ENCODE results near the gene EFNA5.
"Not testable (repeated sequence)": the region's sequence is repeated elsewhere in the genome, so short reads cannot be mapped to it uniquely, and the experiment has no call there.

Gene EFNA5

GRCh38 chr5:107514305-107514704 lies 156.4 kb downstream of the EFNA5 start:
- no peak for DNase-seq

- DNase-seq, result no peak
Observed at GRCh38 chr5:107513337-107514085, 157.2 kb downstream of the EFNA5 start.

GRCh38 chr5:107512029-107512428 lies 158.7 kb downstream of the EFNA5 start:
- DNase-seq, result no peak

- no peak for DNase-seq
Observed at GRCh38 chr5:107510125-107510524, 160.6 kb downstream of the EFNA5 start.

- DNase-seq, result no peak
Observed at GRCh38 chr5:107508097-107508496, 162.6 kb downstream of the EFNA5 start.

GRCh38 chr5:107505763-107506534 lies 164.8 kb downstream of the EFNA5 start:
- DNase-seq, result no peak

GRCh38 chr5:107504424-107504823 lies 166.3 kb downstream of the EFNA5 start:
- no peak for DNase-seq

- no peak for DNase-seq
Observed at GRCh38 chr5:107502676-107503060, 168.1 kb downstream of the EFNA5 start.

GRCh38 chr5:107501965-107502675 lies 168.6 kb downstream of the EFNA5 start:
- no peak for DNase-seq

- no peak for DNase-seq
Observed at GRCh38 chr5:107500840-107501239, 169.9 kb downstream of the EFNA5 start.

GRCh38 chr5:107500347-107500746 lies 170.4 kb downstream of the EFNA5 start:
- no peak for DNase-seq

GRCh38 chr5:107499776-107500175 lies 171.0 kb downstream of the EFNA5 start:
- DNase-seq, result no peak

- no peak for DNase-seq
Observed at GRCh38 chr5:107499237-107499636, 171.5 kb downstream of the EFNA5 start.

- no peak for DNase-seq
Observed at GRCh38 chr5:107496466-107496865, 174.3 kb downstream of the EFNA5 start.

- DNase-seq, result not testable (repeated sequence)
Observed at GRCh38 chr5:107494129-107494528, 176.6 kb downstream of the EFNA5 start.

GRCh38 chr5:107487056-107487542 lies 183.6 kb downstream of the EFNA5 start:
- DNase-seq, result no peak

GRCh38 chr5:107486489-107486888 lies 184.2 kb downstream of the EFNA5 start:
- peak; percentile 61 for DNase-seq

GRCh38 chr5:107485184-107485583 lies 185.6 kb downstream of the EFNA5 start:
- no peak for DNase-seq

- DNase-seq, result no peak
Observed at GRCh38 chr5:107484281-107484680, 186.5 kb downstream of the EFNA5 start.

GRCh38 chr5:107483231-107484024 lies 187.3 kb downstream of the EFNA5 start:
- no peak for DNase-seq

- DNase-seq, result no peak
Observed at GRCh38 chr5:107478068-107478641, 192.6 kb downstream of the EFNA5 start.

- no peak for DNase-seq
Observed at GRCh38 chr5:107477492-107477891, 193.2 kb downstream of the EFNA5 start.

Data from activated naive CD4-positive, alpha-beta T cell treated with Interleukin-2 at 50 U/mL for 16 hours (primary cell).